Measurements from ENCODE around the gene HNRNPA1L2.
"Not testable (repeated sequence)": the region's sequence is repeated elsewhere in the genome, so short reads cannot be mapped to it uniquely, and the experiment has no call there.

HNRNPA1L2 gene

DNA sequence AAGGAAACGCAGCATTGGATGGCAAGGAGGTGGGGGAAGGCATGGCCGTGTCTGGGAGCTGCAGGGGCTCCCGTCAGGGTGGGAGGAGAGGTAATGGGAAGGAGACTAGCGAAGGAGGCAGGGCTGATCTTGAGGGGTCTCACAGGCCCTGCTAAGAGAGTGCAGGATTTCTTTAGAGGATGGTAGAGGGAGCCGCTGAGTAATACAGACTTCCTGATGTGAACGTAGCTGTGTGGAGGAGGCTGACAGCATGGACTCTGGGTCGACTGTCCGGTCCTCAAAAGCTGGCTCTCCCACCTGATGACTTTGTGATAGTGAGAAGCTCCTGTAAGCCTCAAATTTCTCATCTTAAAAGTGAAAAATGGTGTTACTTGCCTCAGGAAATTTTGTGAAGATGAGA is 34.0 kb upstream of the HNRNPA1L2 start:
- H3K4me3 ChIP-seq (ENCODE audit: low read depth, low read length); DNase-seq (ENCODE audit: low read depth, low spot score); in situ Hi-C loops (cut with HindIII; ENCODE audit: low sequenced_read_pairs): not testable (repeated sequence)

DNA sequence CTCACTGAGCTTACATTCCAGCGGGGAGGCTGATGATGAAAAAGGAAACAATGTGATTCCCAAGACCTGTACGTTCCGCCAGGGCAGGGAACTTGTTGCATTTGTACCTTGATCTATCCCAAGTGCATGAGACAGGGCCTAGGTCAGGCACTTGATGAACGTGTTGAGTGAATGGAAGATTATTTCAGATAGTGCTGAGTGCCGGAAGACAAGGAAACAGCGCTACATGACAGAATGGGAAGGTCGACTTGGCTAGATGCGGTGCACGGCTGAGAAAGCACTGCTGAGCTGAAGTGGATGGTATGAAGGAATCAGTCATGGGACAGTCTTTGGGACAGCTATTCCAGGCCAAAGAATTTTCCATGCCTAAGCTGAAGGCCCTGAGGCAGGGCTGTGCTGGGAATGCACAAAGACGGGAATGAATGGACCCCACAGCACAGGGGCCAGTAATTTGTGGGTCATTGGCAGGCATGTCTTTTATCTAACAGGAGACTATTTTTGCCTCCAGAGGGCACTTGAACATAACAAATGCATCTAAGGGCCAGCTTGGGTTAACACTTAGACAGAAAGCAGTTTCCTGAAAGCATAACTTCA is 33.1 kb upstream of the HNRNPA1L2 start:
- DNase-seq (ENCODE audit: low read depth, low spot score): peak; percentile 34
- in situ Hi-C loops (cut with HindIII; ENCODE audit: low sequenced_read_pairs); H3K4me3 ChIP-seq (ENCODE audit: low read depth, low read length): not testable (repeated sequence)
- TF ChIP-seq, protein P1, sequence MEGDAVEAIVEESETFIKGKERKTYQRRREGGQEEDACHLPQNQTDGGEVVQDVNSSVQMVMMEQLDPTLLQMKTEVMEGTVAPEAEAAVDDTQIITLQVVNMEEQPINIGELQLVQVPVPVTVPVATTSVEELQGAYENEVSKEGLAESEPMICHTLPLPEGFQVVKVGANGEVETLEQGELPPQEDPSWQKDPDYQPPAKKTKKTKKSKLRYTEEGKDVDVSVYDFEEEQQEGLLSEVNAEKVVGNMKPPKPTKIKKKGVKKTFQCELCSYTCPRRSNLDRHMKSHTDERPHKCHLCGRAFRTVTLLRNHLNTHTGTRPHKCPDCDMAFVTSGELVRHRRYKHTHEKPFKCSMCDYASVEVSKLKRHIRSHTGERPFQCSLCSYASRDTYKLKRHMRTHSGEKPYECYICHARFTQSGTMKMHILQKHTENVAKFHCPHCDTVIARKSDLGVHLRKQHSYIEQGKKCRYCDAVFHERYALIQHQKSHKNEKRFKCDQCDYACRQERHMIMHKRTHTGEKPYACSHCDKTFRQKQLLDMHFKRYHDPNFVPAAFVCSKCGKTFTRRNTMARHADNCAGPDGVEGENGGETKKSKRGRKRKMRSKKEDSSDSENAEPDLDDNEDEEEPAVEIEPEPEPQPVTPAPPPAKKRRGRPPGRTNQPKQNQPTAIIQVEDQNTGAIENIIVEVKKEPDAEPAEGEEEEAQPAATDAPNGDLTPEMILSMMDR (IDR thresholded peaks at IDR 0.05; ENCODE audit: low read depth, low read length): peak; percentile 28

DNA sequence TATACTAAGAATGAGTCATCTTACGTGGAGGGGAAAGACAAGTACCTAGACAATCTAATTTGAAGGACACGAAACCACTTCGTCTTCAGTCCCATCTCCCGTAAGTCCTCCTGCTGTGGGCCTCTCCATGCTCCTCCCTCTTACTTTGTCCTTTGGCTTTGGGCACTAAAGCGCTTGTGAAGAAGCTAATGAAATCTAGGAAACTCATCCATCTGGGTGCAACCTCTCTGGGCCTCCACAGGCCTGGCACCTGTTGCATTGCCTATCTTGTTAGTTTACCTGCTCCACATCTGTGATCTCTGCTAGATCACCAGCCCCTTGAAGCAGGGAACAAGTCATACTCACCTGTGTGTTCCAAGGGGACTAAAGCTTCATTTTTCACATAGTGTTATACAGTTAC is 32.1 kb upstream of the HNRNPA1L2 start:
- in situ Hi-C loops (cut with HindIII; ENCODE audit: low sequenced_read_pairs); H3K4me3 ChIP-seq (ENCODE audit: low read depth, low read length); DNase-seq (ENCODE audit: low read depth, low spot score): not testable (repeated sequence)

DNA sequence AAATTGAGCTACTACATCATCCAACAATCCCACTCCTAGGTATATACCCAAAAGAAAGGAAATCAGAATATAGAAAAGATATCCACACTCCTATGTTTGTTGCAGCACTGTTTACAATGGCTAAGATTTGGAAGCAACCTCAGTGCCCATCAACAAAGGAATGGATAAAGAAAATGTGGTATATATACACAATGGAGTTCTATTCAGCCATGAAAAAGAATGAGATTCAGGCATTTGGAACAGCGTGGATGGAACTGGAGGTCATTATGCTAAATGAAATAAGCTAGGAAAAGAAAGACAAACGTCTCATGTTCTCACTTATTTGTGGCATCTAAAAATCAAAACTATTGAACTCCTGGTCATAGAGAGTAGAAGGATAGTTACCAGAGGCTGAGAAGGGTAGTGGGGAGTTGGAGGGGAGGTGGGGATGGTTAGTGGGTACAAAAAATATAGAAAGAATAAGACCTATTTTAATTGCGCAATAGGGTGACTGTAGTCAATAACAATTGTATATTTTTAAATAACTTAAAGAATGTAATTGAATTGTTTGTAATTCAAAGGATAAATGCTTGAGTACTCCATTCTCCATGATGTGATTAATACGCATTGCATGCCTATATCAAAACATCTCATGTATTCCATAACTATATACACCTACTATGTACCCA is 27.0 kb upstream of the HNRNPA1L2 start:
- TF ChIP-seq, protein P1 (IDR thresholded peaks at IDR 0.05; ENCODE audit: low read depth, low read length): no peak
- in situ Hi-C loops (cut with HindIII; ENCODE audit: low sequenced_read_pairs): no loop called here

DNA sequence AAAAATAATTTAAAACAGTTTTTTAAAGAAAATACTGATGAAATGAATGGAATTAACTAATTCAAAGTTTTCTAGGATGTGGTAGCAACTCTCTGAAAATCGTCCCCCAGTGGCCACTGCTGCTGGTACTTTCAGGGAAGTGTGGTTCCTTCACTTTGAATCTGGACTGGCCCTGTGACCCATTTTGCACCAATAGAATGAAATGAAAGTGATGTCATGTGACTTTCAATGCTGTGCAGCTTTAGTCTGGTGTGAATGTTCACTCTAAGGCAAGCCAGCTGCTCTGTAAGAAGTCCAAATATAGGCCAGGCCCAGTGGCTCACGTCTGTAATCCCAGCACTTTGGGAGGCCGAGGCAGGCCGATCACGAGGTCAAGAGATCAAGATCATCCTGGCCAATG is 26.4 kb upstream of the HNRNPA1L2 start:
- no peak for DNase-seq (ENCODE audit: low read depth, low spot score)
- TF ChIP-seq, protein P1 (IDR thresholded peaks at IDR 0.05; ENCODE audit: low read depth, low read length): no peak
- H3K4me3 ChIP-seq (ENCODE audit: low read depth, low read length): no peak overlapping the region
- in situ Hi-C loops (cut with HindIII; ENCODE audit: low sequenced_read_pairs): no loop called here

More for the DNA sequence above, 27.0 kb upstream of the HNRNPA1L2 start:
- DNase-seq (ENCODE audit: low read depth, low spot score): no peak
- no peak overlapping the region for H3K4me3 ChIP-seq (ENCODE audit: low read depth, low read length)

DNA sequence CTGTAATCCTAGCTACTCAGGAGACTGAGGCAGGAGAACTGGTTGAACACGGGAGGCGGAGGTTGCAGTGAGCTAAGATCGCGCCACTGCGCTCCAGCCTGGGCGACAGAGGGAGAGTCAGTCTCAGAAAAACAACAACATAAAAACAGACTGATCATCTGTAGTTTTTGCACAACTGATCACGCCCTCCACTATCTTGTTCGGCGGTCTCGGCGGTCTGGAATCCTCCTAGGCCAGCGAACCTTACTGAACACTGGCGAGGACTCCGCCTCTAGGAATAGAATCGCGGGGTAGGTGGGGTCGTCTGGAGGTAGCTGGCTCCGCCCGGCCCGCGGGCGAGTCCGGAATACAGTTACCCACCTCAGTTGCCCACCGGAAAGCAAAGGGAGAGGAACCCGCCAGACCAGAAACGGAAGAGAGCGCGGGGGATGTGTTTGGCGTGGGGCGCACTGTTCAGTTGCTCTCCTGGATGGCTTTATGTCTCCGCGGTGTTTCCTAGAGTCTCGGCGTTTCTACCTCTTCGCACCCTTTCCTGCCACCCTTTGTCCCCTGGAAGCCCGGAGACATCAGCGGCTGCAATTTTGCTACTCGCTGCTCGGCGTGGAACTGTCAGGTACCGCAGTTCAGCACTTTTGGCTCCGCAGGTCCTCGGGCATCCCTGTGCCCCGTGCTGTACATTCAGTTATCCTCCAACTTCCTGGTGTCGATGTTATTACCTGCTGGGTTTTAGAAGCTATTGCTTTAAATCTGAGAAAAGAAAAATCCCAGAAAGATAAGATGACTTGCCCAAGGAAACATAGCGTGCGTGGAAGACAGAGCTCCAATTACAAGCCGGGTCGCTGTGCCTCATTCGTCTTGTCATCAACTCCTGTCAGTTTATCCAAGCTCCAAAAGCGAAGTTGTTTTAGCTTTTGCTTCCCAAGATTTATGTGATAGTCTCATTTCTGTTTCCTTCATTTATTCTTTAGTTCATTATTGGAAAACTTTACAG is 24.9 kb upstream of the HNRNPA1L2 start:
- H3K4me3 ChIP-seq (ENCODE audit: low read depth, low read length): peak overlapping the region; percentile 64
- TF ChIP-seq, protein P1 (IDR thresholded peaks at IDR 0.05; ENCODE audit: low read depth, low read length): no peak
- in situ Hi-C loops (cut with HindIII; ENCODE audit: low sequenced_read_pairs): no loop called here
- peak; percentile 89 for DNase-seq (ENCODE audit: low read depth, low spot score)

DNA sequence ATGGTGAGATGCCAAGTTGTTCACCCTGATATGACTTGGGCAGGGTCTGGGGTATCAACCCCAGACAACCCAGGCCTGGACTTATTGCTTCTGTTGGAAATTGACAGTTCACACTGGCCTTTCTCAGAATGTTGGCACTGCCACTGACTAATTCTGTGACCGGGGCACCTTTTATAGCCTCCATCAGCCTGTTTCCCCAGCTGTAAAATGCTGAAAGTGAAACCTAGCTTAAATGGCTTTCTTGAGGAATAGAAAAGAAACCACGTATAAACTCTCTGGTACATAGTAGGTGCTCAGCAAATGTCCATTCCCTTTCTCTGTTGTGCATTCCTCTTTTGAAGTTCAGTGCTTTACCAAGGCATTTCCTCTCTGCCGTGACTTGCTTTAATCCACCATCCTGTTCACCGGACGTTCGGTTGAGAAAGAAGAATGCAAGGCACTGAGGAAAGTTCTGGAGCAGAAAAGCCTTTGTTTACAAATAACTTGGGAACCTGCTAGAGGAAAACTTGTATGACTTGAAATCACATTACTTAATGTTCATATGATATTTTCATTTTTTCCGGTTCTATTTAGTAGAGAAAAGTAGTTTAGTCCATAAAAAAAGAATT is 11.0 kb upstream of the HNRNPA1L2 start:
- DNase-seq (ENCODE audit: low read depth, low spot score); in situ Hi-C loops (cut with HindIII; ENCODE audit: low sequenced_read_pairs); H3K4me3 ChIP-seq (ENCODE audit: low read depth, low read length): not testable (repeated sequence)

Data from astrocyte of the spinal cord (primary cell).